GM19239 (cell line): Measurements from ENCODE around the gene CYP1A2.

Experiments
- DNase-seq: peaks from one replicate; pipeline ENCODE4 v3.0.0; 2011; ENCODE audit warnings: low spot score; ENCODE audit not compliant: insufficient read length
- FAIRE-seq: peaks from 2 replicates; lab custom pipeline; 2011; peaks lifted over from hg19 to GRCh38; lab: Jason Lieb, UNC

CYP1A2 gene

GRCh38 chr15:74800559-74801094 lies 52.0 kb downstream of the CYP1A2 start:
- DNase-seq (no peak), FAIRE-seq (no peak)

- FAIRE-seq (no peak), DNase-seq (no peak)
Observed at GRCh38 chr15:74801311-74801997, 52.8 kb downstream of the CYP1A2 start.

GRCh38 chr15:74802290-74802689 lies 53.6 kb downstream of the CYP1A2 start:
- DNase-seq (no peak), FAIRE-seq (no peak)

- FAIRE-seq (no peak), DNase-seq (no peak)
Observed at GRCh38 chr15:74802862-74803447, 54.3 kb downstream of the CYP1A2 start.

- FAIRE-seq (no peak), DNase-seq (no peak)
Observed at GRCh38 chr15:74804935-74805334, 56.3 kb downstream of the CYP1A2 start.
